HG03469 (cell line): ENCODE results near the gene KRTAP5-10.
"Not testable (repeated sequence)": the region's sequence is repeated elsewhere in the genome, so short reads cannot be mapped to it uniquely, and the experiment has no call there.

Experiments
- ATAC-seq: cut with Tn5 transposase; IDR thresholded peaks from one replicate; pipeline ENCODE4 v1.9.1; 2021; ENCODE audit warnings: mild to moderate bottlenecking, moderate library complexity, moderate number of reproducible peaks; ENCODE audit not compliant: unreplicated experiment

Gene KRTAP5-10

GRCh38 chr11:71565263-71565662, at the start of gene KRTAP5-10:
Gene KRTAP5-10 (plus strand): TSS chr11:71565563. CDS start chr11:71565588, 25 bp downstream.
- no peak for ATAC-seq

GRCh38 chr11:71518506-71519471, 46.6 kb upstream of the KRTAP5-10 start:
- no peak for ATAC-seq

- no peak for ATAC-seq
Measured at GRCh38 chr11:71519546-71519945, 45.8 kb upstream of the KRTAP5-10 start.

DNA sequence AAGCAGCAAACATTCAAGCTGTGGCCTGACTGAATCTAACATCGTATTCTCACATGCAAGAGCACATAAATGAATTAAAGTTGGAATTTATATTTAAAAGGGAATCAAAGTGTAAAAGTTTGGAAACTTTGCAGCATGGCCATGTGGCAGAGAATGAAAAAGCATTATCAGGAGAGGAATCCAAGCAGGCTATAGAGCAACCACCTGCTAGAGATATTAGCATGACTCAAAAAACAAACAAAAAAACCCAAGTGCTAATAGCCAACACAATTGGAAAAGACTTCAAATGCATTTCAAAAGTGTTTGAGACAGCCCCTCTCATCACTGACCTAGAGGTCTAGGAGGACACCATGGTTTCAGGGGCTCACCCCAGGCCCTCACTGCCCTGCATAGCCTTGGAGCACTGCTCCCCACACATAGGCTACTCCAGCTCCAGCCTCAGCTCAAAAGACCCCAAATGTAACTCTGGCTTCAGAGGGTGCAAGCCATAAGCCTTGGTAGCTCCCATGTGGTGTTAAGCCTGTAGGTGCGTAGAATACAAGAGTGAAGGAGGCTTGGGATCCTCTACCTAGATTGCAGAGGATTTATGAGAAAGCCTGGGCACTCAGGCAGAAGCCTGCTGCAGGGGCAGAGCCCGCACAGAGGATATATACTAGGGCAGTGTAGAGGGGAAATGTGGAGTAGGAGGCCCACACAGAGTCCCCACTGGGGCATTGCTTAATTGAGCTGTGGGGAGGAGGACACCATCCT, 40.0 kb upstream of the KRTAP5-10 start:
- no peak for ATAC-seq

DNA sequence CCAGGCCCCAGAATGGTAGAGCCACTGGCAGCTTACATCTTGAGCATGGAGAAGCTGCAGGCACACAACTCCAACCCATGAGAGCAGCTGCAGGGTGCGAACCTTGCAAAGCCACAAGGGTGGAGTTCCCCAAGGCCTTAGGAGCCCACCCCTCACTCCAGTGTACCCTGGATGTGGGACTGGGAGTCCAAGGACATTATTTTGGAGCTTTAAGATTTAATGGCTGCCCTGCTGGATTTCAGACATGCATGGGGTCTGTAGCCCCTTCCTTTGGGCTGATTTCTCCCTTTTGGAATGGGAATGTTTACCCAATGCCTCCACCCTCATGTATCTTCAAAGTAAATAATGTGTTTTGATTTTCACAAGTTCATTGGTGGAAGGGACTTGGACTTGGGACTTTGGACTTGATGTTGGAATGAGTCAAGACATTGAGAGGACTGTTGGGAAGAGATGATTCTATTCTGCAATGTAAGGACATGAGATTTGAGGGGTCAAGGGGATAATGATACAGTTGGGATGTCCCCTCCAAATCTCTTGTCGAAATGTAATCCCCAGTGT, 39.3 kb upstream of the KRTAP5-10 start:
- ATAC-seq: no peak

DNA sequence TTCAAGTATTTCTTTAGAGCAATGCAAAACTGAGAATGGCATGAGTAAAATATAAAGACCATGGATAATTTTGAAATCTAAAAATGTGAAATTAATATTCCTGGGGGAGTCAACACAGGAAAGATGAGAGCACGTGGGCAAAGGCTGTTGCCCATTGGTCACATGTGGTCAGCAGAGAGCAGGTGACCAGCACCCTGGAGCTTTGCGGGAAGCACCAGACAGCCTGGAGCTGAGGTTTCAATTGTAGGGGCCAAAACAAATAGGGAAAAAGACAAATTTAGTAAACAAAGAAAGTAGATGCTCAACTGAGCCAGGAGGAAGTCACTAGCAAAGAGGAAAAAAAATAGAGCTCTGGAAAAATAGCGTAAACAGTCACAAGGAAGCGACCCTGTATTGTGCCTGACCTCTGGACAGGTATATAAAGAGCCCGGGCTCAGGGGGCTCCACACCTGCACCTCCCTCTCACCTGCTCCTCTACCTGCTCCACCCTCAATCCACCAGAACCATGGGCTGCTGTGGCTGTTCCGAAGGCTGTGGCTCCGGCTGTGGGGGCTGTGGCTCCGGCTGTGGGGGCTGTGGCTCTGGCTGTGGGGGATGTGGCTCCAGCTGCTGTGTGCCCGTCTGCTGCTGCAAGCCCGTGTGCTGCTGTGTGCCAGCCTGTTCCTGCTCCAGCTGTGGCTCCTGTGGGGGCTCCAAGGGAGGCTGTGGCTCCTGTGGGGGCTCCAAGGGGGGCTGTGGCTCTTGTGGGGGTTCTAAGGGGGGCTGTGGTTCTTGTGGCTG, 38.4 kb upstream of the KRTAP5-10 start, which contains the start of gene KRTAP5-7:
Gene KRTAP5-7, plus strand, starts transcription at position 472 of the 780 bp plus-strand sequence. Its CDS starts 34 bp downstream, at position 506.
- ATAC-seq: not testable (repeated sequence)

GRCh38 chr11:71527576-71528210, 37.7 kb upstream of the KRTAP5-10 start:
- ATAC-seq: no peak

GRCh38 chr11:71530602-71531001, 34.8 kb upstream of the KRTAP5-10 start:
- no peak for ATAC-seq

DNA sequence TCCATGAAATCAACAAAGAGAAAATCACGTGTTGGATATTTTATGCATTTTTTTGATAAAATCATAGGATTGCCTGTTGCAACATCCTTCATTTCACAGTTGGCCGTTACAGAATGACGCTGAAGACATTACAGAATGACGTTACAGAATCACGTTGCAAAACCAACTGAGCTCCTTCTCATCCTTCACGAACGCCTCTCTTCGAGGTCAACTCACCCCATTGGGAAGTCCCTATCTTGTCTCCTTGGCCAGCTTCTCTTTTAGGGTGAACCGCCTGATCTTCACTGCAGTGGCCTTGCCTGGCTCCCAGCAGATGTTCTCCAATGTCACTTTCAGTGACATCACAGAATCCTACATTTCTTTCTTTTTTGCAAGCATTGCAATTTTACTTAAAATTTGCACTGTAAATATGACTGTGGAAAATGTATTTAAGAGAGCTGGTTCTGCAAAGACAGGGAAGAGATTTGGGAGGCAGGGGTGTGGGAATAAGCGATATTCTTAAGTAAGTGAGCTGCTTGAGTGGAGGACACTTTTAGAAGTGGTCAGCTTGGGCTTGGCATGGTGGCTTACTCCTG, 33.2 kb upstream of the KRTAP5-10 start:
- no peak for ATAC-seq

DNA sequence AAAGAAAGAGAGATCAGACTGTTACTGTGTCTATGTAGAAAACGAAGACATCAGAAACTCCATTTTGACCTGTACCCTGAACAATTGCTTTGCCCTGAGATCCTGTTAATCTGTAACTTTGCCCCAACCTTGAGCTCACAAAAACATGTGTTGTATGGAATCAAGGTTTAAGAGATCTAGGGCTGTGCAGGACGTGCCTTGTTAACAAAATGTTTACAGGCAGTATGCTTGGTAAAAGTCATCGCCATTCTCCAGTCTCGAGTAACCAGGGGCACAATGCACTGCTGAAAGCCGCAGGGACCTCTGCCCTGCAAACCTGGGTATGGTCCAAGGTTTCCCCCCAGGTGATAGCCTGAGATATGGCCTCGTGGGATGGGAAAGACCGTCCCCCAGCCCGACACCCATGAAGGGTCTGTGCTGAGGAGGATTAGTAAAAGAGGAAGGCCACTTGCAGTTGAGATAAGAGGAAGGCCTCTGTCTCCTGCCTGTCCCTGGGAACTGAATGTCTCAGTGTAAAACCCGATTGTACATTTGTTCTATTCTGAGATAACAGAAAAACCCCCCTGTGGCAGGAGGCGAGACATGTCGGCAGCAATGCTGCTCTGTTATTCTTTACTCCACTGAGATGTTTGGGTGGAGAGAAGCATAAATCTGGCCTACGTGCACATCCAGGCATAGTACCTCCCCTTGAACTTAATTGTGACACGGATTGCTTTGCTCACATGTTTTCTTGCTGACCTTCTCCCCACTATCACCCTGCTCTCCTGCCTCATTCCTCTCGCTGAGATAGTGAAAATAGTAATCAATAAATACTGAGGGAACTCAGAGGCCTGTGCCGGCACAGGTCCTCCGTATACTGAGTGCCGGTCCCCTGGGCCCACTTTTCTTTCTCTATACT, 30.4 kb upstream of the KRTAP5-10 start:
- not testable (repeated sequence) for ATAC-seq

GRCh38 chr11:71535825-71536224, 29.5 kb upstream of the KRTAP5-10 start:
- no peak for ATAC-seq

DNA sequence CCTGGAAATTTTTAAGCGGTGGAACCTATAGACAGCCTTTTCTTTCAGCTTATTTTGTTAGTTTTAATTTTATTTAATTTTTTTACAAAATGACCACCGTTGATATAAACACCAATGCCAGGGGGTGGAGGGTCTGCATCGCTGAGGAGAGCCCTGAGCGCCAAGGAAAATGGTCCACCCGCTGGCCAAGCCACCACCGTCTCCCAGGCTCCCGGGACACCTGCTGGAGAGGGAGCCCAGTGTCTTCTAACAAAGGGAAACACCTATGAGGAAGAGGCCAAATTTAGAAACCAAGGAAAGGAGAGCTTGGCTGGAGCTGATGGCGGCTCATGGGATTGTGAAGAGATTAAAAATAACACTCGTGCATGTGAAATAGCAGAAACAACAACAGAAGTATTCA, 27.8 kb upstream of the KRTAP5-10 start:
- ATAC-seq: no peak

- not testable (repeated sequence) for ATAC-seq
Measured at GRCh38 chr11:71537977-71538665, 27.2 kb upstream of the KRTAP5-10 start, which contains the start of gene KRTAP5-8. Gene KRTAP5-8 (plus strand): TSS chr11:71538025. CDS start chr11:71538056, 31 bp downstream.

DNA sequence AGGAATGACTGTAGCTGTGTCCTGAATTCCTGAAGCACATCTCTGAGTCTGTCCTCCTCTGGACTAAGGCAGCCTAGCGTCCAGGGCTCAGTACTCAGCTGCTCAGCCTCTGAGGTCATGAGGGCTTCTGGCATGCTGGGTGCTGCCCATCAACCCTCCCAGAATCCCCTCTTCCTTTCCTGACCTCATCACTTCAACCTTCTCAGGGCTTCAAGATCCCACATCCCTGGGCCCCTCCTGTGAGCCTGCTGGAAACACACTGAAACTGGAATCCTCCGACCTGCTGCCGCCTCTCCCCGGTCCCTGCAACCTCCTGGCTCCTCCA, 26.7 kb upstream of the KRTAP5-10 start:
- no peak for ATAC-seq

DNA sequence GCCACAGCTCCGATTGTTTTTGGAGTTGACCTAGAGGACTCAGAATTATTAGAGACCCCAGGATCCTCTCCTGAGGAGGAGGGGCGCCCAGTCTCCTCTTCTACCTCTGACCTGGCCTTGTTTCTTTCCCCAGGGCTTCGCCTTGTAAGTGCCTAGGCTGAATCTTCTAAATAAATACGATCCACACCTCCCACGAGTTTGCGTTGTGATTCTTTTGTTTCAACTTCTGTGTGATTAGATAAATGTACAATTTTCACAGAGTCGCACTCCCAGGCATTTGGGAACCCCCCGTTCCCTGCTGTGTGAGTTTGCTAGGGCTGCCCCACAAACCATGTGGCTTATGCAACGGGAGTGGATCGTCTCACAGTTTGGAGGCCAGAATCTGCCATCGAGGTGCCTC, 26.3 kb upstream of the KRTAP5-10 start:
- ATAC-seq: no peak

DNA sequence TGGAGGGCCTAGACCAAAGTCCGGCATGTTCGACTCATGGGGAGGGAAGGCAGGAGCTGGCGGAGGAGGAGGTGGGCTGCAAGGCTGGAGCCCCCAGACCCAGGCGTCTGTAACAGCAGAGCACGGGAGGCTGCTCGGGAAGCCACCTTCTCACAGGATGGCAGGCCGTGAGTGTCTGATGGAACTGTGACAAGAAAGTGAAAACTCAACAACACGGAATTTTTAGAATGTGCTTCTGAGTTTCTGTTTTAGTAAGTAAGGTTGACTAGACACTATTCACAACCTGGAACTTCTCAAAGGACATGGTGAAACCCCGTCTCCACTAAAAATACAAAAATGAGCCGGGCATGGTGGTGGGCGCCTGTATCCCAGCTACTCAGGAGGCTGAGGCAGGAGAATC, 25.4 kb upstream of the KRTAP5-10 start:
- not testable (repeated sequence) for ATAC-seq

DNA sequence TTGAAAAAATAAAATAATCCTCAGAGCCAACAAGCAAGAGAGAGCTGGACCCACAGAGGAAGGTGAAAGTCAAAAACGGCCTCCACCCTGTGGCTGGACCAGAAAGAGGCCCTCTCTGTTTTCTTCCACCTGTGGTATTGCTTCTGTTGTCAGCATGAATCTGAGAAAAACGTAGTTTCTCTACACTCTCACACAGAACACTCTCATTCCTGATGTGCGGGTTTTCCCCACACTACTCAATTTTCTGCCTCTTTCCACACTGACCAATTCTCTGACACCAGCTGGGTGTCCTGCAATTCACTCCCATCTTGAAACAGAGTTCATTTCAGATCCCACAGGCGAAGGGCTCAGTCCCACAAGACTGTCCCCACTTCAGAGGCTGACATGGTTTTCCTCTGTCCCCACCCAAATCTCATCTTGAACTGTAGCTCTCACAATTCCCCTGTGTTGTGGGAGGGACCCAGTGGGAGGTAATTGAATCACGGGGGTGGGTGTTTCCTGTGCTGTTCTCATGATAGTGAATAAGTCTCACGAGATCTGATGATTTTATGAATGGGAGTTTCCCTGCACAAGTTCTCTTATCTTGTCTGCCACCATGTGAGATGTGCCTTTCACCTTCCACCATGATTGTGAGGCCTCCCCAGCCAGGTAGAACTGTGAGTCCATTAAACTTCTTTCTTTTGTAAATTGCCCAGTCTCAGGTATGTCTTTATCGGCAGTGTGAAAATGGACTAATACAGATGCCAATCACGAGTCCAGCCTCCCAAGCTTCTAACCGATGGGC, 24.6 kb upstream of the KRTAP5-10 start:
- ATAC-seq: not testable (repeated sequence)
